ENCODE measurements around the gene SLC18B1.

DNA sequence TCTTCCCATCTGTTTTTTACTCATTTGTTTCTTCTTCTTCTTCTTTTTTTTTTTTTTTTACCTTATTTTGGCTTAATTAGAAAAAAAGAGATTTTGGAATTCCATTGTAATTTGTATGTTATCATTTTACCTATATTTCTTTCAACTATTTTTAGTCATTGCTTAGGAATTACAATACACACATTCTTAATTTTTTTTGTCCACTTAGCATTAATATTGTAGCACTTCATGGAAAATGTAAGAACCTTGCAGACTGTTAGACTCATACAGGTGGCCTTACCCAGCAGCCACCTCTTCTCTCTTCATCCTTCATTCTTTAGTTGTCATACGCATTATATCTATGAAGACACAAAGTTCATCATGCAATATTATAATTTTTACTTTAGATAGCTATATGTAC lies 5.8 kb upstream of the SLC18B1 start:
- TF ChIP-seq, protein P1, sequence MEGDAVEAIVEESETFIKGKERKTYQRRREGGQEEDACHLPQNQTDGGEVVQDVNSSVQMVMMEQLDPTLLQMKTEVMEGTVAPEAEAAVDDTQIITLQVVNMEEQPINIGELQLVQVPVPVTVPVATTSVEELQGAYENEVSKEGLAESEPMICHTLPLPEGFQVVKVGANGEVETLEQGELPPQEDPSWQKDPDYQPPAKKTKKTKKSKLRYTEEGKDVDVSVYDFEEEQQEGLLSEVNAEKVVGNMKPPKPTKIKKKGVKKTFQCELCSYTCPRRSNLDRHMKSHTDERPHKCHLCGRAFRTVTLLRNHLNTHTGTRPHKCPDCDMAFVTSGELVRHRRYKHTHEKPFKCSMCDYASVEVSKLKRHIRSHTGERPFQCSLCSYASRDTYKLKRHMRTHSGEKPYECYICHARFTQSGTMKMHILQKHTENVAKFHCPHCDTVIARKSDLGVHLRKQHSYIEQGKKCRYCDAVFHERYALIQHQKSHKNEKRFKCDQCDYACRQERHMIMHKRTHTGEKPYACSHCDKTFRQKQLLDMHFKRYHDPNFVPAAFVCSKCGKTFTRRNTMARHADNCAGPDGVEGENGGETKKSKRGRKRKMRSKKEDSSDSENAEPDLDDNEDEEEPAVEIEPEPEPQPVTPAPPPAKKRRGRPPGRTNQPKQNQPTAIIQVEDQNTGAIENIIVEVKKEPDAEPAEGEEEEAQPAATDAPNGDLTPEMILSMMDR (conservative IDR thresholded peaks at IDR 0.05): no peak
- no peak for TF ChIP-seq ZFX (IDR thresholded peaks at IDR 0.05)

Measured in C4-2B (cell line).